DMS53 treated with DMSO at 0.1 percent for 48 hours (cell line): Measurements from ENCODE around the gene KCNC4.
A peak's percentile ranks its signal among the peaks of the same experiment; 100 is the strongest.

ENCODE experiments used
- DNase-seq: peaks from one replicate; lab custom pipeline; 2025; ENCODE audit not compliant: unreplicated experiment; lab: John Stamatoyannopoulos, UW

The KCNC4 gene

DNA sequence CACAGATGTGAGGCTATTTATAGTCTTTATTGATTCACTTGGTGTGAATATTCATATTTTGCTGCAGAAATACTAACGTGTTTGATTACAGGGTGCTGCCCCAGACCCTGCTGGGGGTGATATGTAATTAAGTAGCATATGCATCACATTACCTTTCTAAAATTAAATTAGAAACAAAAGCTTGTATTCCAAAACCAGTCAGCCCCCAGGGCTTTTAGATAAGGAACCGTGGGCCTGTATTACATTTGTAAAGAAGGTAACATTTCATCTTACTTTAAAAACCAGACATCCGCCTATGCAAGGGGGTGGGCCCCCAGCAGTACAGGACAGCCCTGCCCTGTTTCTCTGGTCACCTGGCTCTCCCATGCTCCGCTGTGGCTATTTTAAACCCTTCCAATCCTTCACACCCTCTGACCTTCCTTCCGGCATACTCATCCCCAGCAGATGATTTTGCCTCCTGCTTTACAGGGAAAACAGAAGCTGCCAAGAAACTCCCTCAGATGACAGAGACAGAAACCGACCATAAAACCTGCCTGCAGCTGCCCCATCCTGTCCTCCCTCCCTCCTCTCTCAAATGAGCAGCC is 22.0 kb upstream of the KCNC4 start:
- no peak for DNase-seq

- DNase-seq: no peak
Measured at GRCh38 chr1:110189181-110189580, 20.9 kb upstream of the KCNC4 start.

GRCh38 chr1:110190282-110190929 is 19.7 kb upstream of the KCNC4 start:
- DNase-seq: no peak

DNA sequence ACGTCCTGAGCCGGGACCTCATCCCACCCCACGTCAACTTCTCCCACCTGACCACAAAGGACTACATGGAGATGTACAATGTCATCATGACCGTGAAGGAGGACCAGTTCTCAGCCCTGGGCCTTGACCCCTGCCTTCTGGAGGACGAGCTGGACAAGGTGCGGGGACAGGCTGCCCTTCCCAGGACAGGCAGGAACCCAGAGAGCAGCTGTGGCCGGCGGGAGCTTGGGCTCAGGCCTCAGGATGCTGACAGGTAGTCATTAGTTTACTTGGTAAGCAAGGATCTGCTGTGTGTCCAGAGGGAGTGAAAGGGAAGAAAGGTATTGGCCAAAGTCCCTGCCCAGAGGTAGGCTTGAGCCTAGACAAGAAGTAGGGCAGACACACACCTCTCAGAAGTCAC is 17.6 kb upstream of the KCNC4 start:
- DNase-seq: no peak

GRCh38 chr1:110195196-110195595 is 14.9 kb upstream of the KCNC4 start:
- no peak for DNase-seq

DNA sequence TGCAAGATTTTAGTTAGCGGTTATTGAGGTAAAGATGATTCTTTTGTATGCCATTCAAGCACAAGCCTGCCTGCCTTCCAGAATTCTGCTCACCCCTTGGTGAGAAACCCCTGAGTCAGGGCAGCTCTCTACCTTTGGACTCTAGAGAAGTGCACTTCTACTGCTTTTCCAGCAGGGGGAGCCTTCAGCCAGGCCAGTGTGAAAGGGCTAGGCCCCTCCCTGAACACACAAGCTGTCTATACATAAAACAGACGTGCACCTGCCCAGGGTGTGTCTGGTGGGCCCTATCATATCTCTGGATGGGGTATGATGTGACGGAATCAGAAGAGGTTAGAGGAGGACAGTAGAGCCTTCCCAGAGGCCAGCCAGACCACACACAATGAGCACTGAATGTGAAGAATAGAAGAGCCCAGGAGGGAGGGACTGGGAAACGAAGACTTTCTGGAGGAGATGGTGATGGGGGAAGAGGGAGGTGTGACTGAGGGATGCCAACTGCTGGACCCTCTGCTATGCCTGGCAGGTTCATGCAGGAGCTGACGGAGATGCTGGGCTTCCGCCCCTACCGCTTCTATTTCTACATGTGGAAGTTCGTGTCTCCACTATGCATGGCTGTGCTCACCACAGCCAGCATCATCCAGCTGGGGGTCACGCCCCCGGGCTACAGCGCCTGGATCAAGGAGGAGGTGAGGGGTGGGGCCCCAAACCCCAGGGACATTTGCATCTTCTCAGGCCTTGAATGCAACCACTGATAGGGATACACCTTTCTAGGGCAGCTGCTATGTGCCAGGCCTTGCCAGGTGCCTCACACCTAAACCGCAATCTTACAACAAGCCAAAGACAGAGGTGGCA is 13.0 kb upstream of the KCNC4 start:
- DNase-seq: peak; percentile 77

DNA sequence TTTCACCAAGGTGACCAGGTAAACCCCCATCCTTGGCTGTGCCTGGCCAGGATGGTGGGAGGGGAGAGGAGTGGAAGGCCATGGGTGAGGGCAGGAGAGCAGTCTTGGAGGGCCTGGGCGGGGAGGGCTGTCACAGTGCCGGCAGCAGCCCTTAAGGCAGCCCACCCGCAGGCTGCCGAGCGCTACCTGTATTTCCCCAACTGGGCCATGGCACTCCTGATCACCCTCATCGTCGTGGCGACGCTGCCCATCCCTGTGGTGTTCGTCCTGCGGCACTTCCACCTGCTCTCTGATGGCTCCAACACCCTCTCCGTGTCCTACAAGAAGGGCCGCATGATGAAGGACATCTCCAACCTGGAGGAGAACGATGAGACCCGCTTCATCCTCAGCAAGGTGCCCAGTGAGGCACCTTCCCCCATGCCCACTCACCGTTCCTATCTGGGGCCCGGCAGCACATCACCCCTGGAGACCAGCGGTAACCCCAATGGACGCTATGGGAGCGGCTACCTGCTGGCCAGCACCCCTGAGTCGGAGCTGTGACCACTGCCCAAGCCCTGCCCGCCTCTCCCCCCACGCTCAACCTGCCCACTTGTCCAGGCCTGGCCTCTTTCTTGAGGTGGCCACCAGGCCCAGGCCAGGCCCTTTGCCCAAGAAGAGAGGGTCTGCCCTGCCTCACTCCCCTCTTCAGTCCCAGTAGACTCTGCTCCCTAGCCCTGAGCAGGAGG is 12.0 kb upstream of the KCNC4 start:
- no peak for DNase-seq

DNA sequence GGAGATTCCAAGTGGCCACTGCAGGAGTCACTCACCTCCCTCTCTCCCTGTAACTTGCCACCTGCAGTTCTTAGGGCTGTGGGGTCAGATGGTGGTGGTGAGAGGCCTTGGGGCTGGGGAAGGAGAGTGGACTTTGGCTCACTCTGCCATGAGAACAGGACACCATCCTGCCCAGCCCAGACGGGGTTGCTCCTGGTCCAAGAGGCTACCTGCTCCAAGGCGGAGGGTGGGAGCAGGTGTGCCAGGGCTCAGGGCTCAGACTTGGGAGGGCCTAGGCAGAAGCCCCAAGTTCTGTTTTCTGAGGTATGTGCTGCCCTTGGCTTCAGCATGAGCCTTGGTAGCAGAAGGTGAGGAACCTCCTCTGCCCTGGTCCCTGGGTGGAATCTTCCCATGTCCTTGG is 11.4 kb upstream of the KCNC4 start:
- no peak for DNase-seq

DNA sequence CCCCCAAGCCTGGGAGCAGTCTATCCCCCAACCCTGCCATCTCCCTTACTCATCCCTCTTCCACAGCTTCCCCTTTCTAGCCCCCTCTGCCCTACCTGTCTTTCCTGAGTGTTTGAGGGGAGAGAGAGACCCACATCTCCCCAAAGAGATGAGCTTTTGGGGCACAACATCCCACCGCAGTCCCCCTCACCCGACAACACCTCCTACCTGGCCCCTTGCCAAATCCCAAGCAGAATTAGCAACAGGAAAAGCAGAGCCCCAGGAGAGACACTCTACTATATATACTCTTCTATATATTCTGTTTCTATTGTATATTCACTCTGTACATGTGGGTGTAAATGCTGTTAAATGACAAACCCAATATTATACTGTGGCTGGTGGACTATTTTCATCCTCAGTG is 9.9 kb upstream of the KCNC4 start:
- no peak for DNase-seq

DNA sequence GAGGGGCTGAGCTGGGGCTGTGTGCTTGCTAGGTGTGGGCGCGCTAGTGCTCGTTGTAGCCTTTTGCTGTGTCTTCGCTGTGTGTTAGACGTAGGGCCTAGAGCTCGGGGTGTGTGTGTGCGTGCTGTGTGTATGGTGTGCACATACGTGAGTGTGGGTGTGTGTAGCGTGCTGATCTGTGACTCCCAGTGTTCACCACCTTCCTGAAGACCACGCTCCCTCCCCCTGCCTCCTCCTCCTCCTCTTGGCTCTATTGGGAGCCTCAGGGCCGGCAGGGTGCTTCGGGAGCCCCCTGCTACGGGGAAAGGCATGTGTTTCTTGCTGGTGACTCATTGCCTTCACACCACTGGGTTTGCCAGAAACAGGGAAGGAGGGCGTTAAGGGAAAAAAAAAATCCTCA is 9.4 kb upstream of the KCNC4 start:
- DNase-seq: no peak

GRCh38 chr1:110201157-110201825 is 8.8 kb upstream of the KCNC4 start:
- DNase-seq: no peak

- peak; percentile 76 for DNase-seq
Measured at GRCh38 chr1:110203021-110203661, 7.0 kb upstream of the KCNC4 start.

GRCh38 chr1:110205156-110205555 is 5.0 kb upstream of the KCNC4 start:
- DNase-seq: no peak

DNA sequence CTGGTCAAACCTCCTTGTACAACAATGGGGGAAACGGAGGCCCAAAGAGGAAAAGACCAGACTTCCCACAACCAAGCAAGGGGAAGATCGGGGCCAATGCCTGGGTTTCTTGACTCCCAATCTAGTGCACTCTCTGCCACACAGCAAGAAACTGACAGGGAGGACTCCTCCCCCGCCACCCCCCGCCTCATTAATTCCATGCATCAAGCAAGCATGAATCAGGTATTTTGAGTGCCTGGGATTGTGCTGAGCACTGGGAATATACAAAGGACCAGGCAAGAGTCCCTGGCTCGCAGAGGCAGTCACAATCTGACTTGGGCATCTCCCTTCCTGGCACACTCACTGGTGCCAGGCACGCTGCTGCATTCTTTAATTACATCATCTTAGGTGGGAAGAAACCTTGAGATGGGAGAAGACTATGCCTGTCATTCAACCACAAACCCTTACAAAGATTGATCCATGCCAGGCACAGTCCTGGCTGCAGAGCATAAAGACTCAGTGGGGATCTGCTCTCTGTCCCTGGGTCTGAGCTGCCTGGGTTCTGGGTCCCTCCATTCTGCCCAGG is 4.4 kb upstream of the KCNC4 start:
- no peak for DNase-seq

DNA sequence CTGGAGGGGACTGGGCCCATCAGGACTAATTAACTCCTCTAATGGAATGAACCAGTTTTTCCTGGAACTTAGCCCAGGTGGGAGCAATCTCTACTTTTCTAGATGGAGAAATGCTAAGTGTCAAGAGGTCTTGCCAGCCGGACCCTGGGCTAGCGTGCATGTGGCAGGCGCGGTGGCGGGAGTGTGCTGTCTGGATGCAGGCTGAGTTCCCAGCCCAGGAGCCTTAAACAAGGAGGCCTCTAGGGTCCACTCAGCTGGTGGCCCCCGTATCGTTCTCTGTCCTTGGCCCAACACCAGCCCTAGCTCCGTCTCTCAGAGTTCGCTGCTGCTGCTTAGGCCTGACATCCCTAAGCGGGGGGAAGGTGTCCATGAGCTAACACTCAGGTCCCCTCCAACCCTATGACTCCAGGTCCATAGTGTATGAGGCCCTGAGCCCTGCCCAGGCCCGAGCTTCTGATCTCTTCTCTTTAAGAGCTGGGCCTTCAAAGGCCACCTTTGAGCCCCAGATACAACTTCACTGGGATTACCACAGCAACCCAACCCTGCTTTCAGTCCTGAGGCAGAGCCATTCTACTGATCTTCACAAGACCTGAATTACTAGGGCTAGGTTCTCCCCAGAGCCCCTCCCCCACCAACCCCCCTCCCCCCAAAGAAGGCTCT is 3.7 kb upstream of the KCNC4 start:
- no peak for DNase-seq

DNA sequence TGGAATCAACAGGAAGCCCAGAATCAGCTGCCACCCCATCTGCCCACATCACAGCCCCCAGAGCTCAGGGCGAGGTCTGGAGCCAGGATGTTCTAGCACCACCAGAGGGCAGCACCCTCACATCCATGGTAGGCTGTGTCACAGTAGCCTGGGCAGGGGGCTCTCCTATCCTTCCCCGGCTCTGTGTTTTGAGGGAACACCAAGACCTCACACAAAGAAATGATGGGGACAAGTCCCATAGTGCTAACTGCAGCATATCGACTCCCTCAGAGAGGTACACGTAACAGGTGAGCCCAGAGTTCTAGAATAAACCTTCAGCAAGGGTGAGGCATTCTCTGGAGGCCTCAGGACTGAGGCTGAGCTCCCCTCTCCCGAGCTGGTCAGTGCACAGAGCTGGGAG is 2.3 kb upstream of the KCNC4 start:
- peak; percentile 23 for DNase-seq

DNA sequence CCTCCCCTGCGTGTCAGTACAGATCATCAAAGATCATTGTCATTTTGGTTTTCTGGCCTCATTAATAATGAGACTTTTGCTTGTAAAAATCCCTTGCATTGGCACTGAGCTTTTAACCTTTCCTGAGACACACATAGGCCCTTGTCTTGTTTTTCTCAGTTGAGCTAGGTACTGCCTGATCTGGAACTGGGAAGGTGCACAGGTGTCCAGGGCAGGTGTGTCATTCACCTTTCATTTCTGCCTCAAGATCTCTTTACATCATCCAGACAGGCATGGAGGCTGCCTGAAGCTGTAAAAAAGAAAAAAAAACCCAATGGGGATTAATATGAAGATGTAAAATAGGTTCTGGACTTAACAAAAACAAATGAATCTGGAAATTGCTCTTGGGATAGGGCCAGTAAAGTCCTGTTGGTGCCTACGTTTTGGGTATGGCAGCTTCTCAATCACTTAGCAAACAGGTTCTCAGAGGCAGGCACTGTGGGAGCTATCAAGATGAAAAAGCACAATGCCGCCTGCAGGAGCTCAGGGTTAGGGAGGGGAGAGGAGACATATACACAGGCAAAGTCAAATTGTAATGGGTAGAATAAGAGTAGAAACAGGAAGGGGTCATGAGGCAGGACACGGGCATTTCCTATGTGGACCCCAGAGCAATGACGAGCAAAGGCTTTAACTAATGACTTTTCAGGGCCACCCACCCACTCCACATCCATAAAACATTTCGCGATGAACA is 1.0 kb upstream of the KCNC4 start:
- DNase-seq: peak; percentile 61

DNA sequence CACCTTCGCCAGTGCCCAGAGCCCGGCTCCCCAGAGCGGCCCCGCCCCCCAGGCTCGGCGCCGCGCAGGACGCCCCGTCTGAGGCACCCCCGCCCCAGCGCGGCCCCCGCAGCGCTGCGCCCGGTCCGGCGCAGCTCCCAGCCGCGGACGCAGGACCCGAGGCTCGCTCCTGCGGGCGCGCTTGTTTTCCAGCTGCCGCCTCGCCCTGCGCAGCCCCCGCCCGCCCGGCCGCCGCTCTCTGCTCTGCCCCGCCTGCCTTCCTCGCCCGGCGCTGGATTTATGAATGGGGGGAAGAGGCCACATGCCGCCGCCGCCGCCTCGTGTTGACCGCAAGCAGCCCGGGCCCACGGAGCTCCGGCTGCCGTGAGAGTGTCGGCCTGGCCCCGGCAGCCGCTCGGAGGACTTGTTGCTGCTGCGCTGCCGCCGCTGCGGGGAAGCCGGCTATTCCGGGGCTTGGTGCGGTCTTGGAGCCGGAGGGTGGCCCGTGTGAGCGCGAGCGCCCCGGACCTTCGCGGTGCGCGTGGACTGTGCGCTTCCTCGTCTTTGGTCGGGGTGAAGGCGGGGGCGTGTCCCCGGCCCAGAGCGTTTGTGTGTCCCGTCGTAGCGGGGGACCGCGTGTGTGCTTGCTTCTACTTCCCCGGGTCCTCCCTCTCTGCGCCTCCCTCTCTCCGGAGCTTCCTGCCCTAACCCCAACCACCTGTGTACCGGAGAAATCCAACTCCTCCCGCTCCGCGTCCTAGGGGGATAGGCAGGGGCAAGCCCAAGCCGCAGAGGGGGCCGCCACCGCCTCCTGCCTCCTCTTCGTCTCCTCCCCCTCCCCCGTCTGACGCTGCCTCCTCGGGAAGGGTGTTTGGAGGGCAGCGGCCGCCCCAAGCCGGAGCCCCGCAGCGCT is 736 bp downstream of the KCNC4 start:
- DNase-seq: peak; percentile 43
